HG03025 (cell line): ENCODE measurements around the gene IDUA.

Source experiments
- ATAC-seq: cut with Tn5 transposase; IDR thresholded peaks from one replicate; pipeline ENCODE4 v1.9.1; 2021; ENCODE audit warnings: mild to moderate bottlenecking, moderate library complexity; ENCODE audit not compliant: unreplicated experiment, low FRiP score

IDUA gene

DNA sequence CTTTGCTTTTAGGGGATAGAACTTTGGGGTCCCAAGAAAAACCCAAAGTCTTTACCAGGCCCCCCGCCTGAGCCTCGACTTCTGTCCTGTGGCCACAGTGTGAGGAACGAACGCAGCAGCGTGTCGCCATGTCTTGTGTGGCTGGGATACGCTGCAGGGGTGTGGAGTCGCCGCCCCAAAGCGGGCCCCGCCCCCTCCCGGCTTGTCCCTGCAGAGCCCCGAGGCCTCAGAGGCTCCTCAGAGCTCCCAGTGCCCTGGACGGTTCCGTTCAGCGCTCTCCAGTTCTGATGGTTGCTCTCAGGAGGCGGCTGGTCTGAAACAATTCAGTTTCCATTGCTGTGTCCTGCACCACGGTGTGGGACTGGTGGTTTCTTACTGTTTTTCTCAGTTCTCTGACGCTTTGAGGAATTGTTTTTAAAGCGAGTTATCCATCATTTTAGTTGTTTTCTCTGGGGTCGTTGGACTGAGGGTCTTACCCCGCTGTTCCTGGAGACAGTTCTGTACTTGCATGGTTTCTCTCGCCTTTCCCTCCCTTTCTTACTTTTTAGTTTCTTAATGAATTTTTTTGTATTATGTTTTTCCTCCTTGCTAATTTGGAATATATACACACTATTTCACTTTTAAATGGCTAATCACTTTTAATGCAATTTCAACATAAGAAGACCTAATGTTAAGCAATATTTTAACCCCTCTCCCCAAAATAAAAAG, 1.6 kb upstream of the IDUA start:
- no peak for ATAC-seq

DNA sequence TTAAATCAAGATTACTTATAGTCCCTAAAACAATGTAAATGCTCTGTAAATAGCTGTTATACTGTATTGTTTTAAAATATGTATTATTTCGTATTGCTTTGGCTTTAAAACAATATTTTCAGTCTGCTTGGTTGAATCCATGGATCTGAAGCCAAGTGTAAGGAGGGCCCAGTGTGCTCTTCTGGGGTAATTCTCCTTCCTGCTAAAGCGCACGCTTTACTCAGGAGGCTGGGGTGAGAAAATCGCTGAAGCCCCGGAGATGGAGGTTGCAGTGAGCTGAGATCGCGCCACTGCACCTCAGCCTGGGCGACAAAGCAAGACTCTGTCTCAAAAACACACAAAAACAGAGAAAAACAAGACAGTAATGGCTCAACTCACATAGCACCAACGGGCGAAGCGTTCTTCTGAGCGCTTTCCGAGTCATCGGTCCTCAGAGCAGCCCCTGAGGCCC, 391 bp upstream of the IDUA start:
- ATAC-seq, result peak; percentile 16

DNA sequence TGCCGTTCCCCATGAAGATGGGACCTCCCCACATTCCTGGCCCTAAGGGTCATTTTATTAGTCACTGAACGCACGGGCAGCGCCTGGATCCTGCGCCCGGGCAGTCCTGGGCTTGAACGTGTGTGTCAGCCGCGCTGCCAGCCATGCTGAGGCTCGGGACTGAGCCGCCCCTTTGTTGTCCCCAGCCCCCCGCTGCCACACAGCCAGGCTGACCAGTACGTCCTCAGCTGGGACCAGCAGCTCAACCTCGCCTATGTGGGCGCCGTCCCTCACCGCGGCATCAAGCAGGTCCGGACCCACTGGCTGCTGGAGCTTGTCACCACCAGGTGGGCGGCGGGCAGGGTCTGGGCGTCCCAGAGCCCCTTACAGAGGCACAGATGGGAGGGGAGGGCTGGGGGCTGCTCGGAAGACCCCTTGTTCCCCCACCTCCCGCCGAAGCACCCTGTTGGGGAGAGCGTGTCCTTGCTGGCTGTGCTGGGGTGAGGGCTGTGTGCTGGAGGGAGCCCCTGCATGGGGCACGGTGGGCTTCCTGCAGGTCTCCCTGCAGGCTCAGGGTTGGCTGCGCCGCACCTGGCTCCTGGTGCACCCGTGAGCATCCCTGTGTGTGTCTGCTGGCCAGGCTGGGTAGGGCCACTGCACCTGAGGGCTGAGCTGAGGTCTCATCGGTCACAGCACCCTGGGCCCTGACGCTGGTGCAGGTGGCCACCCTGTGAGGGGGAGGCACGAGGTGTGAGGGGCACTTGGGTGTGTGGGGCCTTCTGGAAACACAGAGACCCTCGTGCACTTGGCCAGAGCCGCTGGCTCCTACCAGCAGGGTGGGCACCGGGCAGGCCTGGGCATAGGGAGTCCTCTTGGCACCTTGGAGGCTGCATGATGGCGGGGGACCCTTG, 1.0 kb downstream of the IDUA start:
- ATAC-seq, result no peak

DNA sequence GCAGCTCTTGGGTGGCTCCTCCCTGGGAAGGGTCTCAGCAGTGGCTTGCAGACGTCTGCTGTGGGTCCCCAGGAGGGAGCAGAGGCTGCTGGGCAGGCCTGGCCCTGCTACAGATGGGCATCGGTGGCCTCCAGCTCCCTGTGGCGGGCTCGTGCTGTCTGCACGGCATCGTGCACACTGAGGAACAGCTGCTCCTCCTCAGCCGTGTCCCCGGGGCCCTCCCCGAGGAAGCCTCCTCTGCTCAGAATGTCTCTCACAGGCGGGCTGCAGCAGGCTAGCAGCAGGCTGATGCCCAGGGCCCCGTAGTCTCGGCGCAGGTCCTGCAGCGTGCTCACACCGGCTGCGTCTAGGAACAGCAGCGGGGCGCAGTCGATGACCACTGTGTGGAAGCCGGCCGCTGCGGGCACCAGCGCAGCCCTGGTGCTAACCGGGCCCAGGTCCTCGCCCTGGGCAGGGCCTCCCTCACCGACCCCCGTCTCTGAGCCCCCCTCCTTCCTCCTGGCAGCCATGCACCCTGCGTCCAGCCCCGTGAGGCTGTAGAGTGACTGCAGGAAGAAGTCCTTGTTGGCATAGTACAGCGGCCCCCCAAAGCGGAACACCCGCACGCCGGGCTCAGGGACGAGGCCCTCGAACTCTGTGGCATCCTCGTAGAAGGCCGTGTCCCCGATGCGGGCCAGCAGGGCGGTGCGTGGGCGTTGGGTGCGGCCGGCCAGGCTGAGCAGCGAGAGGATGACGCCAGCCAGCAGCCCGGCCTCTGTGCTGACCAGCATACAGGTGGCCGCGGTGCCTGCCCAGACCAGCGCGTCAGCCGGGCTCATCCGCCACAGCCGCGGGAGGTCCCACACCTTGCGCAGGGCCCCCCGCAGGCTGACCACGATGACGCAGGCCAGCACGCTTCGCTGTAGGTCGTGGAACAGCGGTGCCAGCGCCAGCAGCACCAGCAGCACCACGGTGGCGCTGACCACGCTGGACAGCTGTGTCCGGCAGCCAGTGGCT, 2.2 kb downstream of the IDUA start:
- ATAC-seq, result no peak

DNA sequence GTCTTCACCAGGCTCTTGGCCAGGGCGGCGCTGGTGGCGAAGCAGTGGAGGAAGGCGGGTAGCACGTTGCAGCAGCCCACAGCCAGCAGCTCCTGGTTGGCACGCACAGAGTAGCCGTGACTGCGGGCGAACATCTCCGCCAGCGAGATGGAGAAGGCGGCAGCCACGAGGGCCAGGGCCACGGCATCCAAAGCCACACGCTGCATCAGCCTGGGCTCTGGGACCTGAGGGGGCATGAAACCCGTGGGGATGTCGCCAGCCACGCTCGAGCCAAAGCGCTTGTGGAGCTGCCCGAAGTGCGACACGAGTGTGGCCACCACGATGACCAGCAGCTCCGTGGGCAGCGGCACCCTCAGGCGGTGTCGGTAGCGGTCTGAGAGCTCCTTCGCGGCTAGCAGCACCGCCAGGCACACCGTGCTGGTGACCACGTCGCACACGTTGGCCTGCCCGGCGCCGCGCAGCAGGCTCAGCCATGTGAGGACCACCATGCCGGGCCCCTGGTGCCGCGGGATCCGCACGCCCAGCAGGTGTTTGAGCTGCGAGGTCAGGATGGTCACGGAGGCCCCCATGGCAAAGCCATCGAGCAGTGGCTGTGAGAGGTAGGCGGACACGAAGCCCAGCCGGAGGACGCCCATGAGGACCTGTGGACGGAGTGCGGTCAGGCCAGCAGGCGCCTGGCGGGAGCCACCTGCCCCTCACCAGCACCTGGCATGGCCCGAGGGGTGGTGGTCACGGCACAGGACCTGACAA, 3.1 kb downstream of the IDUA start:
- ATAC-seq, result no peak

DNA sequence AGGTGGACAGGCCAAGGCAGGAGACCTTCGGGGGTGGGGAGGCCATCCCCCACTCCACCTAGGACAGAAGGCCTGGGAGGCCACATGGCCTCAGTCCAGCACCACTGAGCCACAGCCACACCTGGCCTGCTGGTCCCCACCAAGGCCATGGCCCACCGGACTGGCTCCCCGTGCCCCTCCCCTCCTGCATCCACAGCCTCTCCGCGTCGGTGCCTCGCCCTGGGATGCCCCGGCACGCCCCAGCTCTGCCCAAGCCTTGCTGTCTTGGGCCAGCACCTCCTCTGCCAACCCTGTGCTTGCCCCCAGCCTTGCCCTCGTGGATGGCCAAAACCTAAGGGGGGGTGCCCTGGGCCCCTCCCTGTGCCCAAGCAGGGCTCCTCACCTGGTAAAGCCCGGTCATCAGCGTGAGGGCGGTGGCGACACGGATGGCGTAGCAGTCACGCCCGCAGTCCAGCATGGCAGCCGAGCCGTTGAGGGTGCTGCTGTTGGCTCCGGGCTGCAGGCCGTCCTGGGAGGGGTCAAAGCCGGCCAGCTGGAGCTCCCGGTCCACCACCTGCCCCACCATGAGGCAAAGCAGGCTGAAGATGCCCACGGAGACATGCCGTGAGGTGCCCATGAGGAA, 4.0 kb downstream of the IDUA start:
- ATAC-seq, result no peak

DNA sequence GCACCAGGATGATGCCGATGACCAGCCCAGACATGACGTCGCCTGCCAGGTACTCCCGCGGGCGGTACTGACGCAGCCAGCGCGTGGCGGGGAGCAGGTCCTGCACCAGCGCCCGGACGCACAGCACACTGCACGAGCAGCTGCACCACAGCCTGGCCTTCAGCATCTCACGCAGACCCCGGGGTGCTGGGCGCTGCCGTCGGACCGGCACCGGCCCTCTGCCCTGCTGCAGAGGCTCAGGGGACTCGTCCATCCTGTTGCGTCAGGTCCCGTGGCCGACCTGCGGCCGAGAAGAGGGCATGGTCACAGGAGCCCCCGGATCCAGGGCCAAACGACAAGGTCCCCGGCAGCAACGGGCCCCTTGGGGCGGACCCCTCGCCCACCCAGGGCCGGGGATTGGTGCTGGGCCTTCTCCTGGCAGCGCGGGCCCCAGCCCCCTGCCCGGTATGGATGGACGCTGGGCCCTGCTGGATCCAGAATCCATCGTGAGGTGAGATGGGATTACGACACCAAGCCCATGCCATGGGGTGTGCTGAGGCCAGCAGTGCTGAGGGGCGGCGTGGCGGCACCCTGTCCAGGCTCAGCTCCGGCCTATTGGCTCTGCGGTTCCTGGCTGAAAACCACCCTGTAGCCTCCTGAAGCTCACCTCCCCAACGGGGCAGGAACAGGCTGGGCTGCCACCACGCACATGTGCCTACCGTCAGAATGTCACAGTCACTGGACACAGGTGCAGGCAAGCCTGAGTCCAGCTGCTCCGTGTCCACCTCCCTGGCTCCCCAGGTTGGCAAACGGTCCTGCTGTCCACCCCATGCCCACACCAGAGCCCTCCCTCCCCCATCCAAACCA, 4.8 kb downstream of the IDUA start:
- ATAC-seq, result no peak

DNA sequence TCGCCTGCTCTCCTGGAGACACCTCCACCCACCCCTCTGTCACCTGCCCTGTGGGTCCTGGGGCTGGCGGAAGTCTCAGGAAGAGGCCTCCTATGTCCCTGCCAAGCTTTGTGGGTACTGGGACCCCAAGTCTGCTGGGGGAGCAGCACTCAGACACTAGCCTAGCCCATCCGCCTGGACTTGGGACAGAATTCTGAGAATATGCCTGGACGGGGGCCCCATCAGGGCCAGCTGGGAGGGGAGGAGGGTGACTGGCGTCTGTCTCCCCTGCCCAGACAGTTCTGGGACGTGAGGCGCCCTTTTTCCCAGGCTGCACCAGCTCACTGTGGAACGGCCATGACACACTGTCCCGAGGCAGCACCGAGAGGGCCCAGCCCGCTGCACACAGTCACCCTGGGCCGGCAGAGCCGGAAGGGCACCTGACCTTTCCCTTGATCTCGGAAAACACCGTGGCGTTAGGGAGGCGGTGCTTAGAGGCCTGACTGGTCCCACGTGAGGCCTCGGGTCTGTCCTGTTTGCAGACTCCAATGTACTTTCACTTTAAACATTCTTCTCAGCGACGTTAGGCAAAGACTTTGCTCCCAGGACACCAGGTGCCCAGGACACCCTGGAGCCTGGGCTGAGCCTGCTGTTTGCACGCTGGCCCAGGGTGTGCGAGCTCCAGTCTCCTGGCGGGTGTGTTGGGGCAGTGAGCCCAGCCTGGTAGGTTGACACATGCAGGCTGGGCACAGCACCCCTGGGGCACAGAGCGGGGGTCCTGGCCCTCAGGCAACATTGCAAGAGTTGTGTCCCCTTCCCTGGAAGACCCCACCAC, 5.7 kb downstream of the IDUA start:
- no peak for ATAC-seq

DNA sequence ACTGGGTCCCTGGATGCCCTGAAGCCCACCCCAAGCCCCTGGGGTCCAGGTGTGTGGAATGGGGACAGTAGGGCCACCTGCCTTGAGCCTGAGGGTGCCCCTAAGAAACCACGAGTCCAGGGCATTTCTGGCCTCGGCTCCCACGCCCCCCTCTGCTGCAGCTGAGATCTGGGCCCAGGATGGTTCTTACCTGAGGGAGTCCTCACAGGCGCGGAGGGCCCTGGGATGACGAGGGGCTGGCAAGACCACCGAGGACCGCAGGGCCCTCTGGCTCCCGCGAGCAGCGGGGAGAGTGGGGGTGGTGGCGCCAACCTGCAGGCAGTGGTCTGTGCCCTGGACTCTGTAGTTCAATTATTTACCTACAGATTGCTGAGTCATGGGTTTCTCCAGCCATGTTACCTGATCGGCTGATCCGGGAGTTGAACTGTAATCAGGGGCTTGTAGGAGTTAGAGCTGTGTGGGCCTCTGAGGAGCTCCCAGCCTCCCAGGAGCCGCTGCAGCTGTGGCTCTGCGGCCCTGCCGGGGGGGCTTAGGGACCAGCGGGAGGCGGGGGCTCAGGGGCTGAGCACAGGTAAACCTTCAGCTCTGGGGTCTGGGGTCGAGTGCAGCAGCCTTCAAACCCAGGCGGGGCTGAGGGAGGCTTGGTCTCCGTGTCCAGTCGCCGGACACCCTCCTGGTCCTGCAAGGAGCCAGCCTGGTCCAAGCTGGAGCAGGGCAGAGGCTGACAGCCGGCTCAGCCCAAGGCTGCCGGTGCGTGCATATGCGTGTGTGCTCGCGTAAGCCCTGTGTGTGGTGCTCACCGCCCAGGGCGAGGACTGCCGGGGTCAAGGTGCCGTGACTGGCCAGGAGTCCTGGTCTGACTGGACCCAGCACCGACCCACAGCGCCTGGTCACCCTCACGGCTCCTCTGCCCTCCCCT, 6.5 kb downstream of the IDUA start, which contains the start of gene SLC26A1:
TSS of gene SLC26A1 (minus strand) at position 294 of the 919 bp plus-strand sequence. CDS start 1,701 bp downstream, outside the sequence.
- no peak for ATAC-seq

DNA sequence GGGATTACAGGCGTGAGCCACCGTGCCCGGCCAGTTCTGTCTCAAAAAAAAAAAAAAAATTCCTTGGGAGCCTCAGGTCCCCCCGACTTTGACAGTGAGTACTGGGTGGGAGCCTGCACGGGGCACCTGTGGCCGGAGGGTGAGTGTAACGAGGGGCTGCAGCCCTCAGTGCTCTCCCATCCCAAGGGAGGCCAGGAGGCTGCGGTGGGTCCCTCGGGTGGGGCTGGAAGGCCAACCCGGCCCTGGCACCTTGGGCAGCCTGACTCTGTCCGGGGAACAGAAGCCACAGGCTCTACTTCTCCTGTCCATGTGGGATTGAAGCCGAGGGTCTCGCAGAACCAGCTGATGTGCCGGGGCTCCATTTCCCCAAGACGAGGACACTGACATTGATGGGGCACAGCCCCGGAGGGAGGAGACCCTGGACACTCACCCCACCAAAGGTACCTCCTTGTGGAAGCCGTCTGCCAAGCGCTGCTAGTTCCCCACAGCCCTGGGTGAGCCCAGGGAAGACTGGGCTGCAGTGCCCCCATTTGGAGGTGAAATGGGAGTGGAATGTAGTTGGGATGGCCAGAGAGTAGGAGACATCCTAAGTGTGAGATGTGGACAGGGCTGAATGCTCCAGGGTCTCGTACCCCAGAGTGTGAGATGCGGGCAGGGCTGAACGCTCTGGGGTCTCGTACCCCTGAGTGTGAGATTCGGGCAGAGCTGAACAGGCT, 8.6 kb downstream of the IDUA start:
- ATAC-seq, result no peak

DNA sequence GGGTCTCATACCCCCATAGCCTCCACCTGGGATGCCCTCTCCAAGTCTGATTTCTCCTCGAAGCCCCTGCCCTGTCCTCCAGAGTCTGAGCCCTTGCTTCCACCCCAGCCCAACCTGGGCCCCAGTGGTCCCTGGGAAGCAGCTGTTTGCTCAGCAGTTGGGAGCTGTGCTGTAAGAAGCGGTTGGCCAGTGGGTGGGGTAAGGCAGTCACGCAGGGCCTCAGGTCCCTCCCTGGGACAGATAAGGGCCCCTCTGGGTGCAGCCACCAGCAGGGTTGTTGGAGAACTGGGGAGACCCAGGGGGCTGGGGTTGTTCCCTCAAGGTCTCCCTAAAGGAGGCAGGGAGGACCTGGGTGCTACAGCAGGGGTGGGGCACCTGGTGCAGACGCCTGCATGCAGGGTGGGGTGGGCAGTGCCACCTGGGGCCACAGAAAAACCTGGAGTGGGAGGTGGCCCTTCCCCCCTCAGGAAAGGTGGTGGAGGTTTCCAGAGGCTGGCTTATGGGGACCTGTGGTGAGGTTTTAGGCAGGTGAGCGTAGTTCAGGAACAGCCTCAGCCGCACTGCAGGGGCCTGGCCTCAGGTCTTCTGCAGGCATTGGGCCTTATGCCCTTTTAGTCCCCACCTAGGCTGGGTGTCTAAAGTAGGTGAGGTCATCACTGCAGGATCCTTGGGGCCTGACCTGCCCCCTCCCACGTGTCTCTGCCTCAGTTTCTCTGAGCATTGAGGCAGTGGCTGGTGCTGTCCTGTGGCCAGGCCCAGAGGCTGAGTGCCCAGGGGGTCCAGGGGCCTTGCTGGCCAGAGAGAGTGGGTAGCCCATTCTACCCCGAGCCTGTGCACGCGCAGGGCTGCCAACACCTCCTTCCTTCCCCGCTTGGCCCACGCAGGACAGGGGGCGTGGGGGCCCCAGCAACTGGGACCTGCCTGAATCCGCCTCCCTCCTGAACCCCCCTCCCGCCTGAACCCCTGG, 9.5 kb downstream of the IDUA start:
- no peak for ATAC-seq

DNA sequence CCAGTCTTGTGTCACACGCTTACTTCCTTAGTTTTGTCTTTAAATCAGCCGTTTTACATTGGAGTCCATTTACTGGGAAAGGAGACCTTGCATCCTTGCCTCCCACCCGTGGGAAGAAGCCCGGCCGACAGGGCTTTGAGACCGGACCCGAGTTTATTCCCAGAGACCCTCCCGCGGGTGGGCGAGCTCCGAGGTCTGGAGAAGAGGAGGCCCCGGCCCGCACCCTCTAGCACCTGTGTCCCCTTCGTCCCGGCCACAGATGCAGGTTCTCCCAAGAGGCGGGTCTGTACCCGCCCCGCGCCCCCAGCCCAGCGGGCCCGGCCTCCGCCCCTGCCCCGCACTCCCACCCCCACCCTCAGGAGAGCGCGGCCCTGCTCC, 10.1 kb downstream of the IDUA start:
- no peak for ATAC-seq

DNA sequence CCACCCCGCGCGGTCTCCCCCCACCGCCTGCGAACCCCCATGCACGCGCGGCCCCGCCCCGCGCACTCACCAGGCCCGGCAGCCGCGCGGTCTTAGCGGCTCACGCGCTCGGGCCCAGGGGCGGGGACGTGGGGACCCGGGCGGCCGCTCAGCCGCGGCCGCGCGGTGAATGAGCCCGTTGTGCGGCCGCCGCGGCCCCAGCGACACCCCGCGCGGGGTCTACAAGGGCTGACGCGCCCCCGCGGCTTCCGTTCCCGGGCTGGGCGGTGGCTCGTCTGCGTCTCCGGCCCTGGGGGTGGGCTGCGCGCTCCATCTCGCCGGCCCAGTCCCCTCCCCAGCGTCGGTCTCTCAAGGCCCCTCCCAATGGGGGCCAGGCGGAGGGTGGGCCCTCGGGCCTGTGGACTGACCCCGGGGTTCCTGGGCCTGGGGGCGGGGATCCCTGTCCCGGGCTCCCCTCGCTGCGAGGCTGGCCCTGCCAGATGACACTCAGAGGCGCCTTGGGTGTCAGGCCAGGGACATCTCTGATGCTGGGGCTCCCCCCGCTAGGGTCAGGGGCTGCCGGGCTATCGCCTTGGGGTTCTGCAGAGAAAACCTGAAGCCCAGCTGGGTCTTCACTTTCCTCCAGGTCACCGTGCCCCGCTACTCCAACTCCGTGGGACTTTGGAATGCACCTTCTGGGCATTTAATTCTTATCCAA, 10.7 kb downstream of the IDUA start:
- ATAC-seq, result no peak

DNA sequence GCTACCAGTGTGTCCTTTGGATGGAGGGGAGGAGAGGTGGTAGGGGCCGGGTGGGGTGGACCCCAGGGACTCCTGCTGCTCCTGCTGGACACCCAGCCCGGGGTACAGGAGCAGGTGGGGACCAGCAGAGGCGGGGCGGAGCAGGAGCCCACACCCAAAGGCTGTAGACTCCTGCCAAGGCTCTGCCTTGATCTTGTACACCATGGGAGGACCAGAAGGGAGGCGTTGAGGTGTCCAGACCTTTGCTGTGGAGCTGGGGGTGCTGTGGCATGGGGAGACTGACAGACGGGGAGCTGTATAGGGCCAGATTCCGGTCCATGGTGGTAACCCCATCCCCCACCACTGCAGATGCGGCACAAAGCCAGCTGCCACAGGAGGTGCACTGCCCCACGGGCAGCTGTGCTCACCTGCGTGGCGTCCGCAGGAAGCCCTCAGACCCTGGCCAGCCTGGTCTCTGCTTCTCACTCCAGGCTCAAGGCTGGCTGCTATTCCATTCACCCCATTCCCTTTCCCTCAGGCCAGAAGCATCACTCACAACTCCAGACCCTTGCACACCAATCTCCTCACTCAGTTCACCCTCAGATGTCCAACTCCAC, 11.3 kb downstream of the IDUA start:
- ATAC-seq, result no peak
